GM12891 (cell line): ENCODE measurements around the gene FUNDC2. TPM values are rescaled to one million over a fixed set of nuclear protein-coding genes. Genes with fewer than 3 reads are reported as not detected.

Experiments used
- DNase-seq: peaks from one replicate; pipeline ENCODE4 v3.0.0; 2011; ENCODE audit warnings: low spot score; ENCODE audit not compliant: insufficient read length
- FAIRE-seq: peaks from 2 replicates; lab custom pipeline; 2011; peaks lifted over from hg19 to GRCh38; lab: Jason Lieb, UNC
- PAX5 ChIP-seq: IDR thresholded peaks from 2 replicates; pipeline ENCODE4 v1.6.1; 2011; ENCODE audit warnings: low read length, moderate library complexity, mild to moderate bottlenecking; ENCODE audit not compliant: insufficient read depth, severe bottlenecking
- POLR2A ChIP-seq: IDR thresholded peaks from 2 replicates; pipeline ENCODE4 v1.6.1; 2011; ENCODE audit warnings: low read depth, low read length, control low read depth
- POLR2AphosphoS5 ChIP-seq: IDR thresholded peaks from 2 replicates; pipeline ENCODE4 v1.6.1; 2011; ENCODE audit warnings: low read depth, low read length, control low read depth
- POU2F2 ChIP-seq: IDR thresholded peaks from 2 replicates; pipeline ENCODE4 v1.6.1; 2011; ENCODE audit warnings: low read depth, mild to moderate bottlenecking, control low read depth, low read length, moderate library complexity
- SPI1 ChIP-seq: IDR thresholded peaks from 2 replicates; pipeline ENCODE4 v1.6.1; 2011; ENCODE audit warnings: low read depth, low read length, control low read depth
- TAF1 ChIP-seq: IDR thresholded peaks from 2 replicates; pipeline ENCODE4 v1.6.1; 2011; ENCODE audit warnings: low read depth, low read length, control low read depth
- polyA plus RNA-seq: library from polyadenylated mRNA; unstranded; fragments of >200 nt; gene quantifications from one replicate; pipeline ENCODE4 v1.2.1, GENCODE V29; 2012; ENCODE audit warnings: low read depth, missing spikeins, inconsistent platforms; ENCODE audit not compliant: missing spikeins

Gene FUNDC2, protein sequence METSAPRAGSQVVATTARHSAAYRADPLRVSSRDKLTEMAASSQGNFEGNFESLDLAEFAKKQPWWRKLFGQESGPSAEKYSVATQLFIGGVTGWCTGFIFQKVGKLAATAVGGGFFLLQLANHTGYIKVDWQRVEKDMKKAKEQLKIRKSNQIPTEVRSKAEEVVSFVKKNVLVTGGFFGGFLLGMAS
- polyA plus RNA-seq, result 104 TPM

DNA sequence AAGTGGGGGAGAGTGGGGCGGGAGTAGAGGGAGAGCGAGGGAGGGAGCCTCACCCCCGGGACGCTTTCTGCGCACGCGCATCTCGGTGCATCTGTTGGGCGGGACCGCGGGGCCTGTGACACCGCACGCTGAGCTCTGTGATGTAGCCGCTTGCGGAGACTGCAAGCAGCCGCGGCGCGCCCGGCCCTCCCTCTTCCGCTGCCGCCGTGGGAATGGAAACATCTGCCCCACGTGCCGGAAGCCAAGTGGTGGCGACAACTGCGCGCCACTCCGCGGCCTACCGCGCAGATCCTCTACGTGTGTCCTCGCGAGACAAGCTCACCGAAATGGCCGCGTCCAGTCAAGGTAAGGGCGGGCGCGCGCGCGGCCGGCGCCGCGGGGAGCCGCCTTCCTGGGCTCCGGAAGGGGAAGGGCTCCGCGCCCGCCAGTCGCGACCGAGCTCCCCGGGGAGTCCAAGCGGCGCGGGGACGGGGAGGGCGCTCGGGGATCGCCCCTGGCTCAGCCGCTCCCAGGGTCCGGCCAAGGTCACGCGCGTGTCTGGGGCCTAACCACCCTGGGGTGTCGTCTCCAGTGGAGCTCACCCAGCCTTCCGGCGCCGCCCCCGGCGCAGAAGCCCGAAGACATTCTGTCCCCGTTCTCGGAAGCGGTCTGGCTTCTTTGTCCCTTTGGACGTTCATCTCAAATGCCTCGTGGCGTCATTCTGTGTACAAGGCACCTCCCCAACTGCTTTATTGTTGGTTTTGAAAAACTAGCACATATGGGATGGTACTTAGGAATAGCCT is at the start of gene FUNDC2:
Gene FUNDC2, plus strand, starts transcription at position 118 of the 782 bp plus-strand sequence. Its CDS starts 95 bp downstream, at position 213.
- DNase-seq (peak; percentile 56), FAIRE-seq (peak; percentile 100)
- TF ChIP-seq SPI1 (no peak), POU2F2 (0 out of 2 replicates have a peak, but pooled peaks have one; percentile 13), TAF1 (peak; percentile 35; the same call in 1 of the 2 replicates), POLR2A (peak; percentile 70), PAX5 (no peak), POLR2AphosphoS5 (0 out of 2 replicates have a peak, but pooled peaks have one; percentile 49)

- TF ChIP-seq POLR2A, result no peak
- TF ChIP-seq SPI1, result no peak
- no peak for TF ChIP-seq TAF1
- TF ChIP-seq POU2F2, result no peak
- no peak for TF ChIP-seq POLR2AphosphoS5
- TF ChIP-seq PAX5, result no peak
- no peak for FAIRE-seq
- no peak for DNase-seq
Observed at GRCh38 chrX:154979629-154980028, 47.0 kb upstream of the FUNDC2 start.

GRCh38 chrX:154980330-154981115 is 46.1 kb upstream of the FUNDC2 start:
- peak; percentile 93 for FAIRE-seq
- no peak for TF ChIP-seq TAF1
- peak; percentile 40; the same call in 1 of the 2 replicates for TF ChIP-seq POU2F2
- peak; percentile 15 for DNase-seq

DNA sequence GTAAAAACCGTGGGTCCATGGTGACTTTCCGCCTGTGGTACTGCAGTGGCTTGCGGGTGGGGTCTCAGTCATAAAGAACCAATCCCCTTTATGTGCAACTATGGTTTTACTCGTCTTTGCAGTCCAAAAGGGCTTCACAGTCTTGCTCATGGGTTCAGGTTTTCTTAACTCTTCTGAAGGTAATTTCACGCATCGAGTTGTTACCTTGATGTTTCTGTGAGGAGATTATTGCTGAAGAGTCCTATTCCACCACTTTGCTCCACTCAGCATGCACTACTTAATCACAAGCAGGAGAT is 45.6 kb upstream of the FUNDC2 start:
- FAIRE-seq (no peak), DNase-seq (no peak)
- TF ChIP-seq POU2F2 (no peak), POLR2A (no peak), PAX5 (no peak), TAF1 (no peak), SPI1 (no peak), POLR2AphosphoS5 (no peak)

DNA sequence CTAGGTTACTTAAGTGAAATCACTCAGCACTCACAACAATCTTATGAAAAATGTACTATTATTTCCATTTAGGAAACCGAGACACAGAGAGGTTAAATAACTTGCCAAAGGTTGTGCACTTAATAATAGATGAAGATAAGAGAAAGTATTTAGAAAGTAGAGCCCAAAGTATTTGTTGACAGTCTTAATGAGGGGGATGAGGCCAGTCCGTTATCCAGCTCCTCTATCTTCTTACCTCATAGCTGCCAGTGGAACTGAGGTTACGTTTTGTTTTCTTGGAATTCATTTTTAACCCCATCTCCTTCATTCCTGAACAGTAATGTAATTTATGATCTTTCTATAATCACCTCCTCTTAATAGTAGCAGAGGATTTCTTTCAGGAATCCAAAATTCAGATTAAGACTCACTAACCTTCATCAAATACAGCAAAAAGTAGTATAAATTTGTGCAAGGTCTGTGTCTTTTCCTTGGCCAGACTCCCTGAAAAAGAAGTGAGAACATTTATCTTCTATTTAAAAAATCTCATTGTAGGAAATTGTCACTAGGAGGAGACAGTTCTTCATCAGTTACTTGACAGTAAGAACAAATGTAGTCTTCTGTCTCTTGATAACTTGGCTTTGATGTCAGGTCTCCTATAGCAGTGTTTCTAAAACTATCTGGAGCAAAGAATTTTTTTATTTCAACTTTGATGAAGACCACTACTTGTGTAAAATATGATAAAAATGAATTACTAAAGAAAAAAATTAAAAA is 39.6 kb upstream of the FUNDC2 start:
- TF ChIP-seq TAF1 (no peak), SPI1 (no peak), POLR2AphosphoS5 (no peak), POLR2A (no peak), PAX5 (no peak), POU2F2 (no peak)
- DNase-seq (no peak), FAIRE-seq (peak; percentile 47)

- DNase-seq, result no peak
Observed at GRCh38 chrX:154987940-154988339, 38.7 kb upstream of the FUNDC2 start.

DNA sequence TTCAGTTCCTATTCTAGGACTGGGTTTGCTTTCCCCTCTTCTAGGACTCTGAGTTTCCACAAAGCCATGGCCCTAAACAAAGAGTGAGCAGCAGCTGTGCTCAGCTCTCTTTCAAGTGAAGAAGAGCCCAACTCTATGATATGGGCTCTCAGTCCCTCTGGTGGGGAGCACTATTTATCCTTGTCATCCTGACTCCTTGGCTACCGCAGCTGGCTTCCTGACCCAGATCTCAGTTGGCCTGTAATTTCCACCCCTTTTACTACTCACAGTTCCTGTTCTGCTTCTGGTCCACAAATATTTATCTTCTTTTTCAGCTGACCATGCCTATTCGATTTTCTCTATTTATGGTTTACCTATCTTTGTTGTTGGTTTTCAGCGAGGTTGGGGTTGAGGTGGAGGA is 37.9 kb upstream of the FUNDC2 start:
- no peak for DNase-seq
- peak; percentile 54 for FAIRE-seq
- TF ChIP-seq POLR2AphosphoS5 (no peak), PAX5 (no peak), SPI1 (no peak), TAF1 (no peak), POLR2A (no peak), POU2F2 (no peak)

More at GRCh38 chrX:154987940-154988339, 38.7 kb upstream of the FUNDC2 start:
- no peak for TF ChIP-seq POLR2AphosphoS5
- no peak for TF ChIP-seq POU2F2
- TF ChIP-seq TAF1, result no peak
- no peak for TF ChIP-seq POLR2A
- no peak for TF ChIP-seq PAX5
- TF ChIP-seq SPI1, result no peak
- peak; percentile 87 for FAIRE-seq

GRCh38 chrX:154990496-154990895 is 36.1 kb upstream of the FUNDC2 start:
- no peak for DNase-seq
- peak; percentile 98 for FAIRE-seq
- TF ChIP-seq SPI1 (no peak), POLR2AphosphoS5 (no peak), POU2F2 (no peak), PAX5 (no peak), TAF1 (no peak), POLR2A (no peak)
